ENCODE measurements around the gene AHNAK. TPM values are rescaled to one million over a fixed set of nuclear protein-coding genes. Genes with fewer than 3 reads are reported as not detected.

The AHNAK gene
- total and polyA plus RNA-seq, 2 donors (not counting 1 experiment from before 2014, with no cell fraction given), result 220 to 762 TPM

- H4K20me1 ChIP-seq (ENCODE audit: control insufficient read depth, extremely low read depth, insufficient read depth, low read length), result no peaks in the 10 kb centered on the region
- no peaks in the 10 kb centered on the region for H3K36me3 ChIP-seq (ENCODE audit: control insufficient read depth, insufficient read depth, low read length)
- H2AFZ ChIP-seq (ENCODE audit: low read length), result no peak overlapping the region
- no peak overlapping the region for H3K9ac ChIP-seq (ENCODE audit: insufficient read depth, low read length)
- TF ChIP-seq EZH2 (IDR thresholded peaks at IDR 0.05; ENCODE audit: low read length, missing control alignments) (no peak), CTCF (conservative IDR thresholded peaks at IDR 0.05 in 1 of 2, IDR thresholded peaks at IDR 0.05 in 1 of 2; ENCODE audit: low read depth in 1 of 2, low read length in 2 of 2) (no peak)
- DNase-seq (ENCODE audit: low read depth in 2 of 2), result no peak
- H3K27ac ChIP-seq (ENCODE audit: insufficient read depth, low read length), result no peak overlapping the region
- peaks cover 12% of the 10 kb centered on the region for H3K4me1 ChIP-seq (ENCODE audit: control insufficient read depth, extremely low read depth, insufficient read depth, low read length)
- H3K4me3 ChIP-seq (replicated peaks in 1 of 4; ENCODE audit: control extremely low read depth in 1 of 4, insufficient read depth in 1 of 4, low read depth in 3 of 4, low read length in 4 of 4), result no peak overlapping the region
- H3K27me3 ChIP-seq (ENCODE audit: control insufficient read depth, insufficient read depth, low read length), result no peaks in the 10 kb centered on the region
- H3K9me3 ChIP-seq (ENCODE audit: control insufficient read depth, insufficient read depth, low read depth, low read length), result no peaks in the 10 kb centered on the region
- no peak overlapping the region for H3K4me2 ChIP-seq (ENCODE audit: extremely low read depth, insufficient read depth, low read length)
- no peaks in the 10 kb centered on the region for H3K79me2 ChIP-seq (ENCODE audit: control insufficient read depth, insufficient read depth, low read length)
Measured at GRCh38 chr11:62438641-62439040, 108.0 kb downstream of the AHNAK start.

- no peak overlapping the region for H3K4me2 ChIP-seq (ENCODE audit: extremely low read depth, insufficient read depth, low read length)
Measured at GRCh38 chr11:62437616-62438015, 109.0 kb downstream of the AHNAK start.

GRCh38 chr11:62435846-62436660 is 110.6 kb downstream of the AHNAK start:
- TF ChIP-seq CTCF (conservative IDR thresholded peaks at IDR 0.05 in 1 of 2, IDR thresholded peaks at IDR 0.05 in 1 of 2; ENCODE audit: low read depth in 1 of 2, low read length in 2 of 2), result no peak
- TF ChIP-seq EZH2 (IDR thresholded peaks at IDR 0.05; ENCODE audit: low read length, missing control alignments), result no peak
- no peaks in the 10 kb centered on the region for H3K36me3 ChIP-seq (ENCODE audit: control insufficient read depth, insufficient read depth, low read length)
- H3K9me3 ChIP-seq (ENCODE audit: control insufficient read depth, insufficient read depth, low read depth, low read length), result no peaks in the 10 kb centered on the region
- H3K4me1 ChIP-seq (ENCODE audit: control insufficient read depth, extremely low read depth, insufficient read depth, low read length), result peaks cover 24% of the 10 kb centered on the region
- H2AFZ ChIP-seq (ENCODE audit: low read length), result no peak overlapping the region
- H4K20me1 ChIP-seq (ENCODE audit: control insufficient read depth, extremely low read depth, insufficient read depth, low read length), result no peaks in the 10 kb centered on the region
- no peak overlapping the region for H3K27ac ChIP-seq (ENCODE audit: insufficient read depth, low read length)
- H3K27me3 ChIP-seq (ENCODE audit: control insufficient read depth, insufficient read depth, low read length), result no peaks in the 10 kb centered on the region
- no peaks in the 10 kb centered on the region for H3K79me2 ChIP-seq (ENCODE audit: control insufficient read depth, insufficient read depth, low read length)
- DNase-seq (ENCODE audit: low read depth in 2 of 2), result no peak
- H3K4me2 ChIP-seq (ENCODE audit: extremely low read depth, insufficient read depth, low read length), result no peak overlapping the region
- no peak overlapping the region for H3K4me3 ChIP-seq (replicated peaks in 1 of 4; ENCODE audit: control extremely low read depth in 1 of 4, insufficient read depth in 1 of 4, low read depth in 3 of 4, low read length in 4 of 4)
- no peak overlapping the region for H3K9ac ChIP-seq (ENCODE audit: insufficient read depth, low read length)

More at GRCh38 chr11:62437616-62438015, 109.0 kb downstream of the AHNAK start:
- H3K4me1 ChIP-seq (ENCODE audit: control insufficient read depth, extremely low read depth, insufficient read depth, low read length), result peaks cover 17% of the 10 kb centered on the region
- no peak overlapping the region for H3K4me3 ChIP-seq (replicated peaks in 1 of 4; ENCODE audit: control extremely low read depth in 1 of 4, insufficient read depth in 1 of 4, low read depth in 3 of 4, low read length in 4 of 4)
- H3K79me2 ChIP-seq (ENCODE audit: control insufficient read depth, insufficient read depth, low read length), result no peaks in the 10 kb centered on the region
- H4K20me1 ChIP-seq (ENCODE audit: control insufficient read depth, extremely low read depth, insufficient read depth, low read length), result no peaks in the 10 kb centered on the region
- TF ChIP-seq EZH2 (IDR thresholded peaks at IDR 0.05; ENCODE audit: low read length, missing control alignments) (no peak), CTCF (conservative IDR thresholded peaks at IDR 0.05 in 1 of 2, IDR thresholded peaks at IDR 0.05 in 1 of 2; ENCODE audit: low read depth in 1 of 2, low read length in 2 of 2) (no peak)
- no peak overlapping the region for H3K27ac ChIP-seq (ENCODE audit: insufficient read depth, low read length)
- H3K36me3 ChIP-seq (ENCODE audit: control insufficient read depth, insufficient read depth, low read length), result no peaks in the 10 kb centered on the region
- no peaks in the 10 kb centered on the region for H3K9me3 ChIP-seq (ENCODE audit: control insufficient read depth, insufficient read depth, low read depth, low read length)
- H3K27me3 ChIP-seq (ENCODE audit: control insufficient read depth, insufficient read depth, low read length), result no peaks in the 10 kb centered on the region
- H2AFZ ChIP-seq (ENCODE audit: low read length), result no peak overlapping the region
- DNase-seq (ENCODE audit: low read depth in 2 of 2), result no peak
- no peak overlapping the region for H3K9ac ChIP-seq (ENCODE audit: insufficient read depth, low read length)

Data from fibroblast of lung (primary cell).